ENCODE results near the gene KCNE2. TPM values are rescaled to one million over a fixed set of nuclear protein-coding genes. Genes with fewer than 3 reads are reported as not detected.

Gene KCNE2, protein sequence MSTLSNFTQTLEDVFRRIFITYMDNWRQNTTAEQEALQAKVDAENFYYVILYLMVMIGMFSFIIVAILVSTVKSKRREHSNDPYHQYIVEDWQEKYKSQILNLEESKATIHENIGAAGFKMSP
- under 1 TPM in 1 of 3 donors, not detected in 2; 0.27 TPM for polyA plus RNA-seq

- Mint-ChIP-seq H3K9me3 (peaks cover 0 to 2% (median 0%) of the 10 kb centered on the region in 6 donors), H3K27ac (no peak within 1 kb of the TSS), H3K27me3 (ENCODE audit: low read depth in 3 of 3) (peaks cover 2 to 18% (median 3%) of the 10 kb centered on the region in 3 donors), H3K4me1 (peaks cover 6 to 10% of the 10 kb centered on the region in 2 donors), H3K4me3 (no peak within 1 kb of the TSS), H3K36me3 (no peaks in the 10 kb centered on the region)
- DNase-seq = no peak
Observed at GRCh38 chr21:34363733-34364132, at the start of gene KCNE2. Gene KCNE2, plus strand, starts transcription at chr21:34364006. Its CDS starts 6,473 bp downstream, at chr21:34370479.

DNA sequence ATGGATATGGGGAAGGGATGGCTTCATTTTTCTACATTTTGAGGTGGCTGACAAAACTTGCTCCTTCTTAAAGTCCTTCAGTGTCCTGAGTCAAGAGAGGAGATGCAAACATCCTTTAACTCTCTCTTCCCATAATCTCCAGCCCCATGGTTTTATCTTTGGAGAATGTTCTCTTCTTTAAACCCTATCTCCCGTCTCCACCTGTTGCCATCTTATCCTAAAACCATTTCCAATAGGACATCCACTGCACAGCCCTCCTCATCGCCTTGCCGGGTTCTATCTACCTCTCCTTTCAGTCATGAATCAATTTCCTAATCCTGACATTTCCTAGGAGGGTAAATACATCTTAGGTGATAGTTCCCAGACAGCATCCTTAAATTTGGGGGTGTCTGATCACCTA, 44.2 kb upstream of the KCNE2 start:
- Mint-ChIP-seq H3K4me1 (no peaks in the 10 kb centered on the region), H3K27me3 (ENCODE audit: low read depth in 3 of 3) (peaks cover 7 to 15% (median 8%) of the 10 kb centered on the region in 3 donors), H3K27ac (no peak overlapping the region), H3K9me3 (no peaks in the 10 kb centered on the region), H3K4me3 (no peak overlapping the region), H3K36me3 (peaks cover 0 to 4% (median 3%) of the 10 kb centered on the region in 3 donors)
- no peak for DNase-seq

DNA sequence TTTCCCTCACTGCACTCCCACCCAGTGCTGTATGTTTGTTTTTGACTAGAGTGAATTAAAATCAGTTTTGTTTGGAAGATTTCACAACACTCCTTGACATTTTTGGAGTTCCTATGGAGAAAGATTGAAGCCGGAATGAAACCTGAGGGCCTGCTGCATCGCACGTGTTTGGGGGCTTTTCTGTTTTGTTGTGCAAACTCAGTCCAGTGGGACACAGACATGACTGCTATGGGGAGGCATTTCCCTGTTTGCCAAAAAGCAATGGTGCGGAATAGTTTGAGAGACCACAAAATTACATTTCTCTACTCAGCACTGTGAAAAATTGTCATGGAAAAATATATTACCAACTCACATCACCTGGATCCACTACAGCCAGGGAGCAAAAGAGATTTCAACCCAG, 43.8 kb upstream of the KCNE2 start:
- H3K27ac Mint-ChIP-seq = no peak overlapping the region
- peaks cover 7 to 15% (median 7%) of the 10 kb centered on the region in 3 donors for H3K27me3 Mint-ChIP-seq (ENCODE audit: low read depth in 3 of 3)
- H3K36me3 Mint-ChIP-seq = peaks cover 0 to 4% (median 3%) of the 10 kb centered on the region in 3 donors
- no peaks in the 10 kb centered on the region for H3K4me1 Mint-ChIP-seq
- no peak overlapping the region for H3K4me3 Mint-ChIP-seq
- no peaks in the 10 kb centered on the region for H3K9me3 Mint-ChIP-seq
- no peak for DNase-seq

DNA sequence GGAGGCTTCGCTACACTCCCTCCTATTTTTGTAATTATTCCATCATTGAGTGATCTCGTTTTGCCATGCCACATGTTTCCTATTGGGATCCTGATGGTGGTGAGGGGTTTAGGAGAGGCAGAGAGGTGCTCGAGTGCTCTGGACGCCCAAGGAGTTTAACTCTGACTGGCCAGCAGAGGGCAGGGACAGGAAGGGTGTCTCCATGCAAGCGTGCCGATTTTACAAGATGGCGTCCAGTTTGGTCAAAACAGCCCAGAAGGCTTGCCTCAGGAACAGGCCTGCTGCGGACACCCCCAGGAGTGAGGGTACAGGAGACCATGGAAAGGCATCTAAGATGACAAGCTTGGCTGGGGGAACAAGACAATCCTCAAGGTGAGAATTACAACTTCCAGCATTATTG, 33.8 kb upstream of the KCNE2 start:
- Mint-ChIP-seq H3K9me3 (peaks cover 0 to 4% (median 0%) of the 10 kb centered on the region in 6 donors), H3K36me3 (peaks cover 0 to 3% (median 3%) of the 10 kb centered on the region in 3 donors), H3K4me3 (no peak overlapping the region), H3K4me1 (no peaks in the 10 kb centered on the region), H3K27ac (no peak overlapping the region), H3K27me3 (ENCODE audit: low read depth in 3 of 3) (peaks cover 0 to 7% (median 0%) of the 10 kb centered on the region in 3 donors)
- no peak for DNase-seq

DNA sequence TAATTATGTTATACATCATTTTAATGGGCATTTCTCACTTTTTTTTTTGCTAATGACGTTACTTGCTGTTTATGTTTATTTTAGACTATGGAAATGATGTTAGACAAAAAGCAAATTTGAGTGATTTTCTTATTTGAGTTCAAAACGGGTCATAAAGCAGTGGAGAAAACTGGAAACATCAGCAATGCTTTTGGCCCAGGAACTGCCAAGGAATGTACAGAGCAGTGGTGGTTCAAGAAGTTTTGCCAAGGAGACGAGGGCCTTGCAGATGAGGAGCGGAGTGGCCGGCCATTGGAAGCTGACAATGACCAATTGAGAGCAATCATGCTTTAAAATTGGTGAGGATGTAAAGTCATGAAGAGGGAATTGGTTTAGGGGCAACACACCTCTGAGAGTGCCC, 32.1 kb upstream of the KCNE2 start:
- Mint-ChIP-seq H3K27me3 (ENCODE audit: low read depth in 3 of 3) (peaks cover 0 to 7% (median 3%) of the 10 kb centered on the region in 3 donors), H3K27ac (no peak overlapping the region), H3K36me3 (peaks cover 0 to 6% (median 3%) of the 10 kb centered on the region in 3 donors), H3K4me1 (no peaks in the 10 kb centered on the region), H3K9me3 (peaks cover 0 to 4% (median 0%) of the 10 kb centered on the region in 6 donors), H3K4me3 (no peak overlapping the region)
- DNase-seq = no peak

DNA sequence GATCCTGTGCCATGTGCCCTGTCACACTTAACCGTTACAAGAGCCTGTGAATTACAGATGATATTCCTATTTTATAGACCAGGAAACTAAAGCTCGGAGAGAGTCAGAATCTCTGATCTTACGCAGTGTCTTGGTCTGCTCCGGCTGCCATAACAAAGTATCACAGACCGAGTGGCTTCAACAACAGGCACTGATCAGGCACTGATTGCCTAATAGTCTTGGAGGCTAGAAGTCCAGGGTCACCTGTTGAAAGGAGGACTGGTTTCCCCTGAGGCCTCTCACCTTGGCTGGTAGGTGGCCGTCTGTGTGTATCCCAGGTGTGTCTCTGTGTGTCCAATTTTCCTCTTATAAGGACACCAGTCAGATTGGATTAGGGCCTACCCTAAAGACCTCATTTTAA, 31.5 kb upstream of the KCNE2 start:
- H3K36me3 Mint-ChIP-seq = peaks cover 0 to 6% (median 3%) of the 10 kb centered on the region in 3 donors
- no peak overlapping the region for H3K27ac Mint-ChIP-seq
- peaks cover 0 to 7% (median 7%) of the 10 kb centered on the region in 3 donors for H3K27me3 Mint-ChIP-seq (ENCODE audit: low read depth in 3 of 3)
- no peak for DNase-seq
- no peaks in the 10 kb centered on the region for H3K4me1 Mint-ChIP-seq
- no peak overlapping the region for H3K4me3 Mint-ChIP-seq
- H3K9me3 Mint-ChIP-seq = peaks cover 0 to 4% (median 0%) of the 10 kb centered on the region in 6 donors

DNA sequence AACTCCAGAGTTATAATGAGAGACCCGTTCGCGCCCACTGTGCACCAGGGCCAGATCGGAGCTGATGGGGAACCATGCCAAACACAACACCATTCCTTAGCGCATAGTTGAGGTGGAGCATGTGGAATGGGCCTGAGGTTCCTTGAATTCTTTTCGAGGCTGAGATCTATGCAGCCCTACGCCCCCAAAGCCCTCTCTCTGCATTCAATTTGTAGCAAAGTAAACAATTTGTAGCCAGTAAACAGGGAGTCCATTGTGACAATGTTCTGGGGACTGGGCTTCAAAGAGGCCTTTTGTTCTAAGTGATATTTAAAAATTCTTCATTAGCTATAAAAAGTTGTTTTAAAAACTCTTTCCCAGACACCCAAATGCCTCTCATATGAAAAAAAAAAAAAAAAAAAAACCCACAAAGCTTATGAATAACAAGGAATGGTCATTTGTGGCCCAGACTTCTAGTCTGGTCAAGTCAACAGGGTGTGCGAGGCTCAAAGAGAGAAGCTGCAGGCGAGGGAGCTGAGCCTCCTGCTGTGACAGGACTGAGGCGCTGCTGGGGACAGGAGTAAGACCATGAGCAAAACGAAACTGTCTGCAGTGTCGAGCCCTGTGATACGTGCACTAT, 30.6 kb upstream of the KCNE2 start:
- peaks cover 5 to 6% of the 10 kb centered on the region in 2 donors for H3K4me1 Mint-ChIP-seq
- H3K27me3 Mint-ChIP-seq (ENCODE audit: low read depth in 3 of 3) = peaks cover 0 to 11% (median 7%) of the 10 kb centered on the region in 3 donors
- H3K4me3 Mint-ChIP-seq = no peak overlapping the region
- DNase-seq = no peak
- H3K36me3 Mint-ChIP-seq = peaks cover 0 to 6% (median 0%) of the 10 kb centered on the region in 3 donors
- H3K9me3 Mint-ChIP-seq = peaks cover 0 to 4% (median 0%) of the 10 kb centered on the region in 6 donors
- no peak overlapping the region for H3K27ac Mint-ChIP-seq

DNA sequence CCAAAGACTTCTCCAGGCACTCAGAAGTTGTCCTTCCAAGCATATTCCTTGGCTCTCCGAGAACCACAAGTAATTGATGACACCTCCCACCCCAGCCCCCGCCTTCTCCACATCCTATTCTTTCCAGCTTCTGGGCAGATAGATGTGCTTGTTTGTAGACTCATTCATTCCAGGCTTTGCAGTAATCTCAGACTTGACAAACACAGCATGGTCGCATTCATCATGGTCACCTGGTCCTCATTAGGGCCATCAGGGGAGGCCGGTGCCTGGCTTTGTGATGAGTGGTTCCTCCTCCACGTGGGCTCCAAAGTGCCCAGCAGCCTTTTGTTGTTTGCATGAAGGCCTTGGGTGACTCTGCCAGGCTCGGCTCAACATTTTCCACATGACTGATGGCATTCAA, 28.5 kb upstream of the KCNE2 start:
- H3K27ac Mint-ChIP-seq = no peak overlapping the region
- H3K27me3 Mint-ChIP-seq (ENCODE audit: low read depth in 3 of 3) = peaks cover 0 to 11% (median 3%) of the 10 kb centered on the region in 3 donors
- no peak for DNase-seq
- H3K4me3 Mint-ChIP-seq = no peak overlapping the region
- H3K4me1 Mint-ChIP-seq = peaks cover 14 to 19% of the 10 kb centered on the region in 2 donors
- no peaks in the 10 kb centered on the region for H3K9me3 Mint-ChIP-seq
- peaks cover 0 to 6% (median 0%) of the 10 kb centered on the region in 3 donors for H3K36me3 Mint-ChIP-seq

DNA sequence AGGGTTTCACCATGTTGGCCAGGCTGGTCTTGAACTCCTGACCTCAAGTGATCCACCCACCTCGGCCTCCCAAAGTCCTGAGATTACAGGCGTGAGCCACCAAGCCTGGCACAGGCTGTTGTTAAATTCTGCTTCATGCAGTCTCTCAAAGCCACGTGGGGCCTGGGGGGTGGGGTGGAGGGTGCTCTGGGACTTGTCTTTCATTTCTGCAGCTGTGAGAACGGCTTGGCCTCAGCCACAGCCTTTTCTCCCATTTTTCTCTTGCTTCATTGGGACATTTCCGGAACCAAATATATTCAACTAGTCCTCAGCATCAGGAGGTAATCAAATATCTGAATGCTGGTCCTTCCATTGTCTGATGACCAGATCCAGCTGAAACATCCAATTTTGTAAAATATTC, 27.6 kb upstream of the KCNE2 start:
- H3K27me3 Mint-ChIP-seq (ENCODE audit: low read depth in 3 of 3) = peaks cover 0 to 15% (median 5%) of the 10 kb centered on the region in 3 donors
- H3K4me1 Mint-ChIP-seq = peaks cover 21 to 26% of the 10 kb centered on the region in 2 donors
- H3K9me3 Mint-ChIP-seq = no peaks in the 10 kb centered on the region
- H3K36me3 Mint-ChIP-seq = peaks cover 0 to 6% (median 0%) of the 10 kb centered on the region in 3 donors
- no peak for DNase-seq
- H3K4me3 Mint-ChIP-seq = no peak overlapping the region
- H3K27ac Mint-ChIP-seq = no peak overlapping the region

GRCh38 chr21:34336756-34337391, 26.9 kb upstream of the KCNE2 start:
- Mint-ChIP-seq H3K27ac (no peak overlapping the region), H3K4me3 (no peak overlapping the region), H3K27me3 (ENCODE audit: low read depth in 3 of 3) (peaks cover 3 to 15% (median 5%) of the 10 kb centered on the region in 3 donors)

DNA sequence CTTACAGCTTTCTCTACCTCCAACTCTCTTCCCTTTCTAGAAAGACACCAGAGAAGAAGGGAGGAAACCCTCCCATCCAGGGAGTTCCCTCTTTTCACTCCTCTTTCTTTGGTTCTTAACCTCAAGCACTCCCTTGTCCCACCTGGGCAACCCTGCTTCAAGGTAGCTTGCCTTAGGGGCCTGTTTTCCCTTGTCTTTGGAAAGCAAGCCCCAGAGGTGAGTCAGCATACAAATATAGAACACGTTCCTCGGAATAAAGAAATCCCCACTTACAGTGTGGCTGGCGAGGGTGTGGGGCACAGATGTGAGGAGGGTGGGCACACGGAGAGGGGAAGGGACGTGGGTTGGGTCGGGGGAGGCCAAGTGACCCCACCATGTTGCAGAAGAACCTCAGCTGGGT, 26.1 kb upstream of the KCNE2 start:
- Mint-ChIP-seq H3K36me3 (peaks cover 0 to 3% (median 0%) of the 10 kb centered on the region in 3 donors), H3K27ac (no peak overlapping the region), H3K4me1 (peaks cover 21 to 26% of the 10 kb centered on the region in 2 donors), H3K27me3 (ENCODE audit: low read depth in 3 of 3) (peaks cover 3 to 15% (median 5%) of the 10 kb centered on the region in 3 donors), H3K9me3 (no peaks in the 10 kb centered on the region), H3K4me3 (no peak overlapping the region)
- DNase-seq = no peak

More at GRCh38 chr21:34336756-34337391, 26.9 kb upstream of the KCNE2 start:
- Mint-ChIP-seq H3K4me1 (peaks cover 21 to 26% of the 10 kb centered on the region in 2 donors), H3K36me3 (peaks cover 0 to 4% (median 0%) of the 10 kb centered on the region in 3 donors), H3K9me3 (no peaks in the 10 kb centered on the region)
- DNase-seq = no peak

- no peaks in the 10 kb centered on the region for H3K9me3 Mint-ChIP-seq
- peaks cover 21 to 26% of the 10 kb centered on the region in 2 donors for H3K4me1 Mint-ChIP-seq
- H3K27me3 Mint-ChIP-seq (ENCODE audit: low read depth in 3 of 3) = peaks cover 3 to 15% (median 5%) of the 10 kb centered on the region in 3 donors
- peaks cover 0 to 3% (median 0%) of the 10 kb centered on the region in 3 donors for H3K36me3 Mint-ChIP-seq
- H3K4me3 Mint-ChIP-seq = no peak overlapping the region
- DNase-seq = no peak
- no peak overlapping the region for H3K27ac Mint-ChIP-seq
Observed at GRCh38 chr21:34338226-34338625, 25.6 kb upstream of the KCNE2 start.

DNA sequence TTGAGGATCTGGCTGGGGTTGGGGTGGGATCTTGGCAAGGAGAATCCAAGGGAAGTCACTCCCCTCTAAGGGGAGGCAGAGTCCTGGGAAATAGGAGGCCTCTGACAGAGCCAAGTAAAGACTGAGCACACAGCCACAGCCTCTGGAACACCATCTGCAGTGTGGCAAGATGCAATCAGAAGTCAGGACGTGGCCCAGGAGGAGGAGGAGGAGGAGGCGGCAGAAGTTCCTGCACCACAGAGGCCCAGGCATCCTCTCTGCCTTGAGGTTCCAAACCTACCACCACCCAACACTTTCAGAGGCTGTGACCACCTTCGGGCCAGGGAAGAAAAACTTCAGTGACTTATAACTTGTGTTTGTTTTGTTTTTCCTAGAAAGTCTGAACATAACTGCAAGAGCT, 23.7 kb upstream of the KCNE2 start:
- Mint-ChIP-seq H3K4me1 (peaks cover 21 to 26% of the 10 kb centered on the region in 2 donors), H3K27me3 (ENCODE audit: low read depth in 3 of 3) (peaks cover 5 to 15% (median 5%) of the 10 kb centered on the region in 3 donors), H3K4me3 (peak overlapping the region in 3 of 5 donors; percentile 46 to 65 (median 56)), H3K9me3 (no peaks in the 10 kb centered on the region), H3K27ac (peak overlapping the region in 1 of 6 donors; percentile 77), H3K36me3 (peaks cover 0 to 3% (median 0%) of the 10 kb centered on the region in 3 donors)
- no peak for DNase-seq

- peaks cover 5 to 8% (median 5%) of the 10 kb centered on the region in 3 donors for H3K27me3 Mint-ChIP-seq (ENCODE audit: low read depth in 3 of 3)
- peak overlapping the region in 1 of 6 donors; percentile 49 for H3K27ac Mint-ChIP-seq
- no peaks in the 10 kb centered on the region for H3K36me3 Mint-ChIP-seq
- no peaks in the 10 kb centered on the region for H3K9me3 Mint-ChIP-seq
- peaks cover 21 to 26% of the 10 kb centered on the region in 2 donors for H3K4me1 Mint-ChIP-seq
- H3K4me3 Mint-ChIP-seq = no peak overlapping the region
- no peak for DNase-seq
Observed at GRCh38 chr21:34342476-34342875, 21.3 kb upstream of the KCNE2 start.

All from immature natural killer cell (primary cell).